ENCODE results near the gene APOBEC2.
"Not testable (repeated sequence)": the region's sequence is repeated elsewhere in the genome, so short reads cannot be mapped to it uniquely, and the experiment has no call there.

APOBEC2 gene
- 0 reads per million in 2 donors for total RNA-seq

- no peak for DNase-seq
These were observed at the start of gene APOBEC2 for GRCh38 chr6:41053041-41053440. APOBEC2 (plus strand) TSS chr6:41053202; CDS start chr6:41053348, 146 bp downstream.

- DNase-seq = peak; percentile 34
These were observed 46.8 kb upstream of the APOBEC2 start for GRCh38 chr6:41006217-41006616.

GRCh38 chr6:41006980-41007379, 46.0 kb upstream of the APOBEC2 start:
- not testable (repeated sequence) for DNase-seq

DNA sequence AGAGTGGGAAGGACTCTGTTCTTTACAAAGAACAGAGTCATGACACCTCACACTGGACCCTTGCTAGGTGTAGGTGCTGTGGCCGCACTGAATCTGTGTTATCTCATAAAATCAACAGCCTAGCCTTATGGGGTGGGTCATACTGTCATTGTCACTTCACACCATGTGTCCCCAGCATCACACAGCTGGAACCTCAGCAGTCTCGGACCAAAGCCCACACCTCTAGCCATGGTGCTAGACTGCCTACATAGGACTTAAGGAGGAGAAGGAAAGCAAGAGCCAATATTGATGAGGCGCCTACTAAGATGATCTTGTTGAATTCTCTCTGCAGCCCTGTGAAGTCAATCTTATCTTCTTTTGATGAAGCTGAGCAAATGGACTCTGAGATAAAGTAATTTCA, 45.0 kb upstream of the APOBEC2 start:
- DNase-seq = no peak

DNA sequence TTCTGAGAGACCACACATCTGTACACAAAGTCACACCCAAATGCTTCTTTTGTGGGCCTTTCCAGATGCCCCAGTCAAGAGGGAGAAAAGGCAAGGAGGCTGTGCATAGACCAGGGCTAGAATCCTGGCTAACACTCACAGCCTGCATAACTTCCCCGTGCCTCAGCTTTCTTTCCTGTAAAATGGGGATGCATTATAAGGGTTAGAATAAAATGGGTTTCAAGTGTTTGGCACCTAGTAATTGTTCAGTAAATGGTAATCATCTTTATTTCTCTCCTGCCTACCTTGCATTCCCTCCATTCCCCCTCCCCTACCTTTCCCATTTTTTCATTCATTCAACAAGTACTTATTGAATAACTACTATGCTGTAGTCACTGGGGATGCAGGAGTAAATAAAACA, 43.3 kb upstream of the APOBEC2 start:
- DNase-seq = no peak

- no peak for DNase-seq
These were observed 41.3 kb upstream of the APOBEC2 start for GRCh38 chr6:41011673-41012072.

GRCh38 chr6:41013466-41014153, 39.4 kb upstream of the APOBEC2 start:
- no peak for DNase-seq

- DNase-seq = no peak
These were observed 38.2 kb upstream of the APOBEC2 start for GRCh38 chr6:41014780-41015179.

DNA sequence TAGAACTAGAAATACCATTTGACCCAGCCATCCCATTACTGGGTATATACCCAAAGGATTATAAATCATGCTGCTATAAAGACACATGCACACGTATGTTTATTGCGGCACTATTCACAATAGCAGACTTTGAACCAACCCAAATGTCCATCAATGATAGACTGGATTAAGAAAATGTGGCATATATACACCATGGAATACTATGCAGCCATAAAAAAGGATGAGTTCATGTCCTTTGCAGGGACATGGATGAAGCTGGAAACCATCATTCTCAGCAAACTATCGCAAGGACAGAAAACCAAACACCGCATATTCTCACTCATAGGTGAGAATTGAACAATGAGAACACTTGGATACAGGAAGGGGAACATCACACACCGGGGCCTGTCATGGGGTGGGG, 37.1 kb upstream of the APOBEC2 start:
- DNase-seq = not testable (repeated sequence)

GRCh38 chr6:41017663-41018062, 35.3 kb upstream of the APOBEC2 start:
- no peak for DNase-seq

DNA sequence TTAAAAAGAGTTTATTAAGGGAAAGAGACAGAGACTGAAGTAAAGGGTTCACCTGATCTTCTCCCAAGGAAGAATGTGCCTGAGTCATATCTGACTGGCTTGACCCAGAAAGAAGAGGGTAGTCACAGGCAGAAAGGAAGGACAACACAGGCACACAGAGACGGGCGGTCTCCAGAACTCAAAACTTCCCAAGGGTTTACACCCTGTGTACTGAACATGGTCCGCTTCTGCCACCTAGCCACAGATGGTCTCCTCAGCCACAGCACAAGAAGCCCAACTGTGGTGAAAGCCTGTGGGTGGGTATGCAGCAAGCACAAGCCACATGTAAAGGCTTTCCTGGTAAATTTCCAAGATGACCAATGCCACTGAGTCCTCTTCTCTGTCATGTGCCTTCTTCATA, 31.2 kb upstream of the APOBEC2 start:
- DNase-seq = no peak

- no peak for DNase-seq
These were observed 30.7 kb upstream of the APOBEC2 start for GRCh38 chr6:41022294-41022693.

DNA sequence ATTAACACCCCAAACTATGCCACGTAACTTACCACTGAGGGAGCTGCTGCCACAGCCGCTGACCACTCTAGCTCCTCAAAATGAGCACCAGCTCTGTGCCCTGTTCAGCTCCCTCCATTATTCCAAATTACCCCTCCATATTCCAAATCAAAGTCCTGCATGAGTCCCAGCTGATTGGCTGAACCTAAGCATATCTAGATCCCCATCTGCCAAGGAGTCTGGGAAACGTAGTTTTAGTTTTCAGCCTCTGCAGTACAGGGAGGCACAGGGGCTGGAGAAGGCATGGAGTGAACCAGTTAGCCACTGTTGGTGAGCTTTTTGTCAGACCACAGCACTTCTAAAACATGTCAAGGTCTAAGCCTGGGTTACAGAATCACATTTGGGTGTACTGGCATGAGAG, 29.9 kb upstream of the APOBEC2 start:
- DNase-seq = no peak

DNA sequence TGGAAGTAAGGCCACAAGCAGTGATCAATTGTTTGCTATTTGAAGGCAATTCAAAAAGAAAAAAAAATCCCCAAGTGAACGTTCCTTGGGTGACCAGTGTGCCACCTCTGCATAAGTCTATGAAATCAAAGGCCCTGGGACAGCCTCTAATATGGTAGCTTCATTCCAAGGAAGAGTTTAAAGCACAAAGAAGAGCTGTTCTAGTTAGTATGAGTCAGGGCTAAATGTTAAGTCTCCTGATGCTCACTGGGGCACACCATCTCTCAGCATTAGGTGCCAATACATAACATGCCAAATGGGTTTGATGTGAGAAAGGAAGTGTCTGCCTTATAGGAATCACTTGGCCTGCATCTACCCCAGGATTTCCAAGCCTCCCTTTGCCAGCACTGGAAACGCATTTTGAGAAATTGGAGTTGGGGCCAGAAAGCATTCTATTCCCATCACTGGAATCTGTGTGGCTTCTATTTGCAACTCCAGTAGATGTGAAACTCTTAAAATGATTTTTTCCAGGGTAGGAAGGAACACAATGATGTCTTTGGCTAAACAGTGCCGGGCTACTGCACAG, 27.0 kb upstream of the APOBEC2 start:
- no peak for DNase-seq

DNA sequence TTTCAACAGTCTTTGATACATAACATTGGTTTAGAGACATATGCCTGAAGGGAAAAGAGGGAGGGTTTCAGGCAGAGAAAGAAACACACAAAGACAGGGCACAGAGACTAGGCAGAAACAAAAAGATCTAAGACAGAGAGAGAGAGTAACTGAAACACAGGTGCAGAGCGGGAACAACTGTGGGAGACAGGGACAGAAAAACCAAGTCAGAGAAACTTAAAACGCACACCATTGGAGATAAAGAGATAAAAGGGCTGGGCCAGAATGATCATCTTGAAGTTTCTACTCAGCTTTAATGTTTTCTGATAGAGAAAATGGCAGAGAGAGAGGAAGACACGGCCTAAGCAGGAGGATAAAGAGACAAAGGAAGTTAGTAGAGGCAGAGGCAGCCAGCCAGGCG, 25.8 kb upstream of the APOBEC2 start:
- no peak for DNase-seq

DNA sequence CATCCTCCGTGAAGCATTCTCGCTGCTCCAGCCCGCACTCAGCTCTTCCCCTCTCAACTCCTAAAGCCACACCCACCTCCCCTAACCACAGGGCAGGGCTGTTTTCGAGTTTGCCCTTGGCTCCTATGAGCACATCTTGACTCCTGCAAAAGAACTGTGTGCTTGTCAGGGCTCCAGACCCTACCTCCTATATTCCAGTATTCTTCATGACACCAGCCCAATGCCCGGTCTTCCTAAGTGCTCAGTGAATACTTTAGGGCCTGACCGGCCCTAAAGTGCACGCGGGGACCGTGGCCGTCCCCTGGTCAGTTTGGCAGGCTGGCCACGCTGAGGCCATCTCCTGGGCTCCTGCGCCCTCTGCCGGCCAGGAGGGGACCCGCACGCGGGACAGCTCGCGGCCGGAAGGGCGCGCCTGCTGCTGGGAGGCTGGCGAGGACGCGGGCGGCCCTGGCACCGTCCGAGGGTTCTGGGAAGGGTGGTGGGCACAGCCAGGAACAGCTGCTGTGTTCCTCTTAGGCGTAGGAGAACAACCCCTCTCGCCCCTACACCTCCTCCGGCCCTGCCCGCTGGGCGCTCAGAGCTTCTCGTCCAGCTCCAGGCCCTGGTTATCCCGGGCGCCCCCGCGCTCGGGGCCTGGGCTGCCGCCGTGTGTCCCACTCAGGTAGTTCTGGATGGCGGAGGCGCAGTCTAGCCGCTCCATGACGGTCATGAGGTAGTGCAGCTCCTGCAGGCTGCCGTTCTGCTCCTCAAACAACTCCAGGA, 25.0 kb upstream of the APOBEC2 start:
- peak; percentile 69 for DNase-seq

DNA sequence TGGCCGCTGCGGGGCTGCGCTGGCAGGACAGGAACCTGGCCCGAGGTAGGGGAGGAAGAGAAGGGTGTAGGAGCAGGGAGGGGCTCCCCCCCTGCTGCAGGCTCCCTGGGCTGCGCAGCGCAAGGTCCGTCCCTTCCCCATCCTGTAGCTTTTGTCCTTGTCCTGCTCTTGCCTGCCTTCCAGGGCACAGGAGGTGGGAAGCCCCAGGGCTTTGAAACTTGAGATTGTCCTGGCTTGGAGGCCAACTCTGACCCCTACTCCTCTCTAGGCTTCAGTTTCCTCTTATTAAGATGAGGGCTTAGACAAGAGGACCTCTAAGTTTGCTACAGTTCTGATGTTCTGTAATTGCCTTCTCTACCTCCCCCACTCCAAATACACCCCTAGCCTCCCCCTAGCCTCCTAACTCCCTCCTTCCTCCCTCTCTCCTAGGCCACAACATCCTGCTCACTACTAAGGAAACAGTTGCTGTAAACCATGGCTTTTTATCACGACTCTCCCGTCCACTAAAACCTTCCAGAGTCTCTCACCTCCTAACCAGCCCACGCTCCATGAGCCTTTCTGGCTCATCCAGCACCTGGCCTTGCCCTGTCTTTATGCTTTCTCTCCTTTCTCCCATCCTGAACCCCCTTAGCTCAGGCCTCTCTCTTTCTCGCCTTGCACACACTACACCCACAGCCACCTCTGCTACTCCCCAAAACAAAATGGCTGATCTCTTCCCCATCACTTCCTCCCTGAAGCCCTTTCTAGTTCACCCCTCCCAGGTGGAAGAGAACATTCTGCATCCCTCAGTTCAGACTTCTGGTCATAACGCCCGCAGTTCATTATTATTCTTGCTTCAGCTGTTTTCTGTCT, 24.2 kb upstream of the APOBEC2 start:
- no peak for DNase-seq

GRCh38 chr6:41032830-41033229, 20.2 kb upstream of the APOBEC2 start:
- DNase-seq = no peak

DNA sequence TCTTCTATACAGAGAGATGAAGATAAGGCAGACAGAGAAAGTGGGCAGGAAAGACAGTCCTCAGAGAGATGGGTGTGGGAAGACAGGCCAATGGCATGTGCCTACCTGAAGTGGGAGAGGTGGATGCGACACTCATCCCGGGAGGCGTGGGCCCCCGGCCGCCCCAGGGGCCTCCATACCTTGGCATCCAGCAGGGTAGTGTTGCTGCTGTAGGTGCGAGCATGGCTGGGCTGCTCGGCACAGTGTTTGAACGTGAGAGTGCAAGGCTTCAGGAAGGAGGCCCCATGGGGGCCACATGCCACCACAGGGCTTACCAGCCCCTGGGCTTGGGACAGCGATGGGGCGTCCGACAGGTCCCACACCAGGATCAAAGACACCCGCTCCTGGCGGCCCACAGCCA, 19.2 kb upstream of the APOBEC2 start:
- no peak for DNase-seq

GRCh38 chr6:41036186-41036585, 16.8 kb upstream of the APOBEC2 start:
- no peak for DNase-seq

DNA sequence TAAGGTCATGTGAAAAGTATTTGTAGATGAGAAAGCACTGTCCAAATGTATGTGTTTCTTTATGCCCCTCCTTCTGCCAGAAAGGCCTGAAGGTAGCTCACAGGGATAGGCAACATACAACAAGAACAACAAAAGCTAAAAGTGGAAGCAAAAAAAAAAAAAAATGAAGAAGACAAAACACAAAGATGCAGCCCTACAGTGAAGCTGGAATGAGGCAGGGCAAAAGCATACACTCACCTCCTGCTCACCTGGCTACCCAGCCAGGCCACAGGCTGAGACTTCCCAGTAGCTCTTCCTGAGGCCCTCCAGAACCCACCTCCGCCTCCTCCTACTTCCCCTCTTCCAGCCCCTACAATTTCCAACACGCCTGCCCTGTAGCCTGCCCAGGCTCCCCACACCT, 16.4 kb upstream of the APOBEC2 start:
- no peak for DNase-seq

GRCh38 chr6:41037107-41037900, 15.7 kb upstream of the APOBEC2 start:
- no peak for DNase-seq
